Endothelial cell of umbilical vein (primary cell): ENCODE measurements around the gene FYB2. TPM values are rescaled to one million over a fixed set of nuclear protein-coding genes. Genes with fewer than 3 reads are reported as not detected.

Experiments used
- BruUV-seq: library from RNA; stranded (reverse); fragments of 400-500 nt; replicated peaks from 2 replicates; lab custom pipeline; 2021; lab: Mats Ljungman, UMichigan
- CTCF ChIA-PET: fragments of 300-600, 350-600 bp; sonication (Branson Sonifier 250); formaldehyde crosslinking; loops from one replicate; lab custom pipeline; 2021; ENCODE audit warnings: antibody characterized with exemption, inconsistent platforms; lab: Charles Lee
- POLR2A ChIA-PET: fragments of 300-600, 350-600 bp; sonication (Branson Sonifier 250); formaldehyde crosslinking; loops from one replicate; lab custom pipeline; 2021; ENCODE audit warnings: antibody characterized with exemption, inconsistent platforms; lab: Charles Lee
- DNase-seq: peaks from one replicate; pipeline ENCODE4 v3.0.0-alpha.2; 2011; ENCODE audit warnings: low read depth, low spot score
- FAIRE-seq: peaks from 2 replicates; lab custom pipeline; 2011; peaks lifted over from hg19 to GRCh38; lab: Jason Lieb, UNC
- H2AFZ ChIP-seq: 2 replicates; pipeline ENCODE4 v1.6.0; 2012; ENCODE audit warnings: low read depth, low read length, control low read depth, inconsistent platforms
- H3K27ac ChIP-seq: 2 replicates; pipeline ENCODE4 v1.5.1; 2011; ENCODE audit warnings: low read depth, mild to moderate bottlenecking, control low read depth, low read length, moderate library complexity; ENCODE audit not compliant: insufficient read depth
- H3K27me3 ChIP-seq, 2 experiments: 2 replicates each; pipeline versions ENCODE4 v1.6.0 to v1.6.1; 2011; ENCODE audit warnings: low read length in 2 of 2, mixed read lengths in 1 of 2; ENCODE audit not compliant: control insufficient read depth in 2 of 2, insufficient read depth in 2 of 2
- H3K36me3 ChIP-seq, 2 experiments: 2 replicates in 1 of 2; 3 replicates in 1 of 2; pipeline ENCODE4 v1.5.1; 2011; ENCODE audit warnings: low read length in 2 of 2, mild to moderate bottlenecking in 1 of 2, moderate library complexity in 1 of 2; ENCODE audit not compliant: control insufficient read depth in 2 of 2, insufficient read depth in 2 of 2; ENCODE audit errors: extremely low read depth in 1 of 2
- H3K4me1 ChIP-seq: 3 replicates; pipeline ENCODE4 v1.5.1; 2011; ENCODE audit warnings: mild to moderate bottlenecking, low read length; ENCODE audit not compliant: control insufficient read depth, insufficient read depth; ENCODE audit errors: extremely low read depth
- H3K4me2 ChIP-seq: 2 replicates; pipeline ENCODE4 v1.6.1; 2011; ENCODE audit warnings: low read length, control low read depth, mixed read lengths; ENCODE audit not compliant: insufficient read depth
- H3K4me3 ChIP-seq, 3 experiments: fragments of 200-600 bp in 1 of 3; sonication (generic), shearing (Covaris generic) in 1 of 3; replicated peaks in 1 of 3; 2 replicates each; pipeline ENCODE4 v1.5.1; 2011 to 2016; ENCODE audit warnings: control low read depth in 3 of 3, low read length in 3 of 3, mild to moderate bottlenecking in 2 of 3, inconsistent platforms in 1 of 3, low read depth in 1 of 3, moderate library complexity in 1 of 3; ENCODE audit not compliant: insufficient read depth in 1 of 3
- H3K79me2 ChIP-seq: 2 replicates; pipeline ENCODE4 v1.6.0; 2012; ENCODE audit warnings: low read length, inconsistent platforms; ENCODE audit not compliant: control insufficient read depth, insufficient read depth
- H3K9ac ChIP-seq: replicated peaks from 2 replicates; pipeline ENCODE3; 2011; ENCODE audit warnings: low read length, control low read depth; ENCODE audit not compliant: insufficient read depth; ENCODE audit errors: extremely low read depth
- H3K9me1 ChIP-seq: replicated peaks from 3 replicates; pipeline ENCODE4 v1.6.0; 2011; ENCODE audit warnings: mild to moderate bottlenecking, low read length; ENCODE audit not compliant: control insufficient read depth, insufficient read depth; ENCODE audit errors: extremely low read depth
- H3K9me3 ChIP-seq: replicated peaks from 2 replicates; pipeline ENCODE4 v1.5.1; 2012; ENCODE audit warnings: low read length, inconsistent platforms; ENCODE audit not compliant: control insufficient read depth, insufficient read depth
- H4K20me1 ChIP-seq: replicated peaks from 2 replicates; pipeline ENCODE3; 2011; ENCODE audit warnings: mild to moderate bottlenecking, low read length; ENCODE audit not compliant: control insufficient read depth, insufficient read depth; ENCODE audit errors: extremely low read depth
- EZH2 ChIP-seq: IDR thresholded peaks from 2 replicates; pipeline ENCODE4 v1.6.1; 2012; ENCODE audit warnings: borderline replicate concordance, low read depth, mild to moderate bottlenecking, moderate library complexity, low read length, inconsistent platforms; ENCODE audit not compliant: severe bottlenecking
- FOS ChIP-seq: IDR thresholded peaks from 2 replicates; pipeline ENCODE4 v1.6.1; 2011; ENCODE audit warnings: mild to moderate bottlenecking, low read length, moderate library complexity, borderline replicate concordance; ENCODE audit not compliant: insufficient read depth
- GATA2 ChIP-seq: IDR thresholded peaks from 2 replicates; pipeline ENCODE4 v1.7.0; 2011; ENCODE audit warnings: low read depth, mild to moderate bottlenecking, moderate library complexity, mixed read lengths, low read length; ENCODE audit not compliant: insufficient read length, insufficient read depth
- JUN ChIP-seq: IDR thresholded peaks from 2 replicates; pipeline ENCODE4 v1.6.1; 2011; ENCODE audit warnings: borderline replicate concordance, low read depth; ENCODE audit not compliant: insufficient read length, insufficient read depth
- MYC ChIP-seq: IDR thresholded peaks from one replicate; pipeline ENCODE4 v1.6.1; 2011; ENCODE audit warnings: mild to moderate bottlenecking, low read depth, low read length
- POLR2A ChIP-seq: IDR thresholded peaks from 2 replicates; pipeline ENCODE4 v1.6.1; 2012; ENCODE audit warnings: low read depth, mild to moderate bottlenecking, control low read depth, low read length
- POLR2AphosphoS5 ChIP-seq: IDR thresholded peaks from 2 replicates; pipeline ENCODE4 v1.6.1; 2012; ENCODE audit warnings: low read depth, mild to moderate bottlenecking, control low read depth, low read length, moderate library complexity; ENCODE audit not compliant: insufficient read depth
- dilution Hi-C: fragments of 300-500 bp; cut with MboI; formaldehyde crosslinking; loops from one replicate; pipeline ENCODE4 v1.15.0; 2019; ENCODE audit warnings: low sequenced_read_pairs; ENCODE audit not compliant: extremely low pct_ligation_motif_present
- intact Hi-C: fragments of 100-400 bp; cut with micrococcal nuclease; formaldehyde crosslinking; loops from one replicate; pipeline ENCODE4 v1.10.0; 2022
- polyA plus RNA-seq, 4 experiments: library from polyadenylated mRNA; depleted of rRNA in 3 of 4; stranded (reverse) in 3 of 4; unstranded in 1 of 4; fragments of >200 nt; gene quantifications; 2 replicates each; pipeline versions ENCODE4 v1.2.1 to v1.2.3, GENCODE V29; 2011 to 2012; ENCODE audit warnings: missing spikeins in 1 of 4
- total RNA-seq: library from RNA; stranded (reverse); gene quantifications from 2 replicates; pipeline ENCODE4 v1.2.3, GENCODE V29; 2021
- TF ChIP-seq, protein P1 (sequence below), 2 donors: IDR thresholded peaks; 1 replicate in 1 of 2; 2 replicates in 1 of 2; pipeline ENCODE4 v1.5.1; 2011; ENCODE audit warnings: low read length in 2 of 2, mild to moderate bottlenecking in 2 of 2, moderate library complexity in 2 of 2, control low read depth in 1 of 2, inconsistent platforms in 1 of 2, low read depth in 1 of 2; ENCODE audit not compliant: insufficient read depth in 1 of 2; ENCODE audit errors: extremely low read depth in 1 of 2
- TF ChIP-seq, protein P2 (sequence below): IDR thresholded peaks from 2 replicates; pipeline ENCODE4 v1.6.1; 2011; ENCODE audit not compliant: insufficient read depth, insufficient read length

Gene FYB2
- total and polyA plus RNA-seq, 2 donors (not counting 3 experiments of a cell fraction or from before 2014, with no cell fraction given), result not detected

DNA sequence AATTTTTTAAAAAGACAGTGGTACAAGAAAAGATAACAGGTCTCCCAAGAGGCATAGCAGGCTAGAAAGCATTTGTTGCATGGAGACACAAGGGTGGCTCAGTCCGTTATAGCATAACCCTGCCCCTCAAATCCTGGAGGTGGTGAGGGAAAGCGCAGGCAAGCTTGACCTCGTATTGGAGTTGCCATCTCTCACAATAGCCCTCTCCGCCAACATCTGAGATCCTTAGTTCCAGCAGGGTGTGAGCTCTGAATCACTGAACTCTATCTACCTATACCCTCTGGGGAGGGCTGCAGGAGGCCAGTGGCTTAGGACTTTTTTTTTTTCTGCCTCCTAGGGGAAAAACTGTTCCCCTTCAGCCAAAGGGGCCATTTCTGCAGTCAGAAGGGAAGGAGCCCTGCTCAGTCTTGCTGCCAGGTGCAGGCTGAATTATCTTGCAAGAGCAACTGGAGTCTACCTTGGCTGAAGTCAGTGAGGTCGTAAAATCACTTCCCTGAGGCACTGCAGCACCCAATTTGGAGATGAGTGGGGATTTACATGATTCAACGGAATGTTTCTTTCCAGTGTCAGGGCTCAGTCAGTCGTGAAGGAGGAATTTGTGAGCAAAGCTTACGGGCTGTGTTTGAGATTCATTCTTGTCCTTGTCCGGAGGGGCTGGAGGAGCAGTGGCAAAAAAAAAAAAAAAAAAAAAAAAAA, 18.2 kb upstream of the FYB2 start:
- Histone ChIP-seq H3K4me2 (no peak overlapping the region), H3K9me3 (no peaks in the 10 kb centered on the region), H3K27me3 (no peaks in the 10 kb centered on the region), H3K4me3 (no peak overlapping the region), H3K27ac (no peak overlapping the region), H3K9me1 (no peaks in the 10 kb centered on the region), H3K9ac (no peak overlapping the region), H2AFZ (no peak overlapping the region), H3K79me2 (no peaks in the 10 kb centered on the region), H3K36me3 (no peaks in the 10 kb centered on the region), H4K20me1 (no peaks in the 10 kb centered on the region), H3K4me1 (peaks cover 5% of the 10 kb centered on the region)
- FAIRE-seq (no peak), DNase-seq (no peak)
- ChIA-PET CTCF (interaction anchor here (0.8 kb wide), 2 partner anchors 15 to 17 kb away, joined by 3 to 5 read pairs; no protein-coding TSS in a partner anchor), POLR2A (no interaction called here)
- dilution Hi-C loops, result no loop called here
- TF ChIP-seq, protein P1, sequence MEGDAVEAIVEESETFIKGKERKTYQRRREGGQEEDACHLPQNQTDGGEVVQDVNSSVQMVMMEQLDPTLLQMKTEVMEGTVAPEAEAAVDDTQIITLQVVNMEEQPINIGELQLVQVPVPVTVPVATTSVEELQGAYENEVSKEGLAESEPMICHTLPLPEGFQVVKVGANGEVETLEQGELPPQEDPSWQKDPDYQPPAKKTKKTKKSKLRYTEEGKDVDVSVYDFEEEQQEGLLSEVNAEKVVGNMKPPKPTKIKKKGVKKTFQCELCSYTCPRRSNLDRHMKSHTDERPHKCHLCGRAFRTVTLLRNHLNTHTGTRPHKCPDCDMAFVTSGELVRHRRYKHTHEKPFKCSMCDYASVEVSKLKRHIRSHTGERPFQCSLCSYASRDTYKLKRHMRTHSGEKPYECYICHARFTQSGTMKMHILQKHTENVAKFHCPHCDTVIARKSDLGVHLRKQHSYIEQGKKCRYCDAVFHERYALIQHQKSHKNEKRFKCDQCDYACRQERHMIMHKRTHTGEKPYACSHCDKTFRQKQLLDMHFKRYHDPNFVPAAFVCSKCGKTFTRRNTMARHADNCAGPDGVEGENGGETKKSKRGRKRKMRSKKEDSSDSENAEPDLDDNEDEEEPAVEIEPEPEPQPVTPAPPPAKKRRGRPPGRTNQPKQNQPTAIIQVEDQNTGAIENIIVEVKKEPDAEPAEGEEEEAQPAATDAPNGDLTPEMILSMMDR (IDR thresholded peaks at IDR 0.05; ENCODE audit: extremely low read depth in 1 of 2, insufficient read depth in 1 of 2, low read depth in 1 of 2, low read length in 2 of 2), result no peak
- no peak for TF ChIP-seq EZH2
- TF ChIP-seq, protein P2, sequence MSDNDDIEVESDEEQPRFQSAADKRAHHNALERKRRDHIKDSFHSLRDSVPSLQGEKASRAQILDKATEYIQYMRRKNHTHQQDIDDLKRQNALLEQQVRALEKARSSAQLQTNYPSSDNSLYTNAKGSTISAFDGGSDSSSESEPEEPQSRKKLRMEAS, result no peak
- no peak for TF ChIP-seq POLR2AphosphoS5
- no peak for TF ChIP-seq FOS
- TF ChIP-seq POLR2A, result no peak
- no peak for TF ChIP-seq GATA2
- no peak for TF ChIP-seq JUN
- no peak for TF ChIP-seq MYC
- intact Hi-C loops, result loop anchor here (10.0 kb wide), 1 partner anchor 1677 kb away; no protein-coding TSS in a partner anchor
- no TSS peak for BruUV-seq
